Mesenchymal stem cell (in vitro differentiated cells and primary cell): Measurements from ENCODE around the gene HMX1.

Experiments used
- DNase-seq: peaks from one replicate; pipeline ENCODE4 v3.0.0-alpha.2; 2013
- H2AFZ ChIP-seq: one replicate; pipeline ENCODE4 v1.6.1; 2013; ENCODE audit warnings: low read depth, mild to moderate bottlenecking, control low read depth, inconsistent platforms, low read length, moderate library complexity
- H2AK5ac ChIP-seq: 2 replicates; pipeline ENCODE4 v1.6.1; 2013; ENCODE audit warnings: low read length, moderate library complexity, mild to moderate bottlenecking, inconsistent platforms; ENCODE audit not compliant: severe bottlenecking
- H2BK120ac ChIP-seq: one replicate; pipeline ENCODE4 v1.6.1; 2013; ENCODE audit warnings: low read depth, mild to moderate bottlenecking, inconsistent platforms, low read length, moderate library complexity
- H2BK12ac ChIP-seq, 2 experiments: one replicate each; pipeline ENCODE4 v1.6.1; 2013; ENCODE audit warnings: inconsistent platforms in 2 of 2, low read length in 2 of 2, mild to moderate bottlenecking in 2 of 2, moderate library complexity in 2 of 2, control low read depth in 1 of 2
- H2BK15ac ChIP-seq: one replicate; pipeline ENCODE4 v1.6.1; 2013; ENCODE audit warnings: mild to moderate bottlenecking, low read depth, inconsistent platforms; ENCODE audit not compliant: poor library complexity, severe bottlenecking
- H2BK5ac ChIP-seq: 2 replicates; pipeline ENCODE4 v1.6.1; 2013; ENCODE audit warnings: low read depth, mild to moderate bottlenecking, low read length, control low read depth, inconsistent platforms; ENCODE audit not compliant: poor library complexity, severe bottlenecking
- H3K14ac ChIP-seq, 2 experiments: one replicate each; pipeline ENCODE4 v1.6.1; 2013; ENCODE audit warnings: inconsistent platforms in 2 of 2, low read length in 2 of 2, control low read depth in 1 of 2, mild to moderate bottlenecking in 1 of 2, moderate library complexity in 1 of 2
- H3K18ac ChIP-seq, 2 experiments: one replicate each; pipeline ENCODE4 v1.6.1; 2013; ENCODE audit warnings: inconsistent platforms in 2 of 2, low read length in 2 of 2, control low read depth in 1 of 2, low read depth in 1 of 2, mild to moderate bottlenecking in 1 of 2
- H3K23ac ChIP-seq, 2 experiments: one replicate each; pipeline ENCODE4 v1.6.1; 2013; ENCODE audit warnings: inconsistent platforms in 2 of 2, low read length in 2 of 2, mild to moderate bottlenecking in 2 of 2, moderate library complexity in 2 of 2, control low read depth in 1 of 2
- H3K27ac ChIP-seq: 2 replicates; pipeline ENCODE4 v1.5.1; 2013; ENCODE audit warnings: mild to moderate bottlenecking, moderate library complexity, low read length, control low read depth, inconsistent platforms; ENCODE audit not compliant: poor library complexity, severe bottlenecking
- H3K27me3 ChIP-seq, 2 experiments: 2 replicates each; pipeline versions ENCODE4 v1.6.1 to v1.7.0; 2013; ENCODE audit warnings: low read length in 2 of 2, mild to moderate bottlenecking in 2 of 2, moderate library complexity in 2 of 2, control low read depth in 1 of 2, inconsistent platforms in 1 of 2; ENCODE audit not compliant: control insufficient read depth in 1 of 2, insufficient read depth in 1 of 2
- H3K36me3 ChIP-seq, 2 experiments: 2 replicates each; pipeline versions ENCODE4 v1.6.1 to v1.7.0; 2013; ENCODE audit warnings: low read length in 2 of 2, control low read depth in 1 of 2, inconsistent platforms in 1 of 2, low read depth in 1 of 2, mild to moderate bottlenecking in 1 of 2; ENCODE audit not compliant: insufficient read depth in 2 of 2, control insufficient read depth in 1 of 2
- H3K4ac ChIP-seq, 2 experiments: one replicate each; pipeline ENCODE4 v1.6.1; 2013; ENCODE audit warnings: inconsistent platforms in 2 of 2, low read length in 2 of 2, mild to moderate bottlenecking in 2 of 2, moderate library complexity in 2 of 2, control low read depth in 1 of 2, low read depth in 1 of 2
- H3K4me1 ChIP-seq: 2 replicates; pipeline ENCODE4 v1.6.1; 2013; ENCODE audit warnings: low read depth, low read length, control low read depth; ENCODE audit not compliant: control insufficient read depth, insufficient read depth
- H3K4me2 ChIP-seq: 2 replicates; pipeline ENCODE4 v1.6.1; 2013; ENCODE audit warnings: low read length, mild to moderate bottlenecking, inconsistent platforms; ENCODE audit not compliant: poor library complexity, severe bottlenecking
- H3K4me3 ChIP-seq, 2 experiments: 2 replicates each; pipeline versions ENCODE4 v1.5.1 to v1.7.0; 2013; ENCODE audit warnings: low read length in 2 of 2, mild to moderate bottlenecking in 2 of 2, control low read depth in 1 of 2, low read depth in 1 of 2; ENCODE audit not compliant: insufficient read depth in 1 of 2
- H3K79me1 ChIP-seq: replicated peaks from 2 replicates; pipeline ENCODE4 v1.6.1; 2013; ENCODE audit warnings: mild to moderate bottlenecking, control low read depth, low read length, inconsistent platforms; ENCODE audit not compliant: poor library complexity, severe bottlenecking
- H3K9ac ChIP-seq: 2 replicates; pipeline ENCODE4 v1.7.0; 2013; ENCODE audit warnings: mild to moderate bottlenecking, low read length, moderate library complexity
- H3K9me3 ChIP-seq: 2 replicates; pipeline ENCODE4 v1.7.0; 2013; ENCODE audit warnings: mild to moderate bottlenecking, low read length; ENCODE audit not compliant: control insufficient read depth
- H4K8ac ChIP-seq: one replicate; pipeline ENCODE4 v1.6.1; 2013; ENCODE audit warnings: inconsistent platforms, mild to moderate bottlenecking, low read length, moderate library complexity
- H4K91ac ChIP-seq: one replicate; pipeline ENCODE4 v1.6.1; 2013; ENCODE audit warnings: mild to moderate bottlenecking, low read length, inconsistent platforms
- WGBS: methylation state at CpG from one replicate; pipeline ENCODE4 v1.1.7; 2013; ENCODE audit warnings: mixed read lengths; 5-methylcytosine and 5-hydroxymethylcytosine counted together

HMX1 gene

GRCh38 chr4:8915201-8916200, 43.9 kb upstream of the HMX1 start:
- H2AK5ac ChIP-seq, result no peak overlapping the region
- no peaks in the 10 kb centered on the region for H3K4me1 ChIP-seq
- H4K8ac ChIP-seq, result no peak overlapping the region
- H2BK12ac ChIP-seq, result no peak overlapping the region
- no peaks in the 10 kb centered on the region for H3K79me1 ChIP-seq
- no peak overlapping the region for H3K23ac ChIP-seq
- no peak overlapping the region for H3K4me3 ChIP-seq
- no peak for DNase-seq
- no peak overlapping the region for H2BK15ac ChIP-seq
- H2BK5ac ChIP-seq, result no peak overlapping the region
- H3K14ac ChIP-seq, result no peak overlapping the region
- no peak overlapping the region for H2BK120ac ChIP-seq
- H3K27ac ChIP-seq, result no peak overlapping the region
- no peak overlapping the region for H3K4ac ChIP-seq
- H3K9ac ChIP-seq, result no peak overlapping the region
- no peaks in the 10 kb centered on the region for H3K9me3 ChIP-seq
- no peak overlapping the region for H3K18ac ChIP-seq
- H3K27me3 ChIP-seq, result peaks cover 0 to 59% of the 10 kb centered on the region in 2 experiments
- H2AFZ ChIP-seq, result no peak overlapping the region
- no peak overlapping the region for H3K4me2 ChIP-seq
- 78% methylated on average over 27 of the region's 27 CpGs for WGBS
- H3K36me3 ChIP-seq, result no peaks in the 10 kb centered on the region
- H4K91ac ChIP-seq, result no peak overlapping the region

- Histone ChIP-seq H3K36me3 (no peaks in the 10 kb centered on the region), H3K9me3 (no peaks in the 10 kb centered on the region), H4K8ac (no peak overlapping the region), H3K27me3 (peaks cover 0 to 54% of the 10 kb centered on the region in 2 experiments), H3K4me3 (no peak overlapping the region), H2BK15ac (no peak overlapping the region), H2BK12ac (no peak overlapping the region), H3K23ac (no peak overlapping the region), H3K4me2 (no peak overlapping the region), H2AK5ac (no peak overlapping the region), H3K18ac (no peak overlapping the region), H4K91ac (no peak overlapping the region), H2AFZ (no peak overlapping the region), H3K79me1 (no peaks in the 10 kb centered on the region), H3K27ac (no peak overlapping the region), H3K14ac (no peak overlapping the region), H3K4ac (no peak overlapping the region), H2BK120ac (no peak overlapping the region), H2BK5ac (no peak overlapping the region), H3K4me1 (no peaks in the 10 kb centered on the region), H3K9ac (no peak overlapping the region)
- no peak for DNase-seq
- WGBS, result 78% methylated on average over 29 of the region's 29 CpGs
Measured at GRCh38 chr4:8914461-8915171, 43.0 kb upstream of the HMX1 start.

GRCh38 chr4:8913858-8914460, 42.3 kb upstream of the HMX1 start:
- Histone ChIP-seq H2BK12ac (no peak overlapping the region), H2BK120ac (no peak overlapping the region), H3K4me3 (no peak overlapping the region), H2BK15ac (no peak overlapping the region), H3K27ac (no peak overlapping the region), H3K4me2 (no peak overlapping the region), H3K79me1 (no peaks in the 10 kb centered on the region), H3K36me3 (no peaks in the 10 kb centered on the region), H4K91ac (no peak overlapping the region), H3K18ac (no peak overlapping the region), H3K4me1 (no peaks in the 10 kb centered on the region), H4K8ac (no peak overlapping the region), H2BK5ac (no peak overlapping the region), H3K4ac (no peak overlapping the region), H3K27me3 (peaks cover 0 to 53% of the 10 kb centered on the region in 2 experiments), H2AFZ (no peak overlapping the region), H3K14ac (no peak overlapping the region), H3K23ac (no peak overlapping the region), H2AK5ac (no peak overlapping the region), H3K9ac (no peak overlapping the region), H3K9me3 (no peaks in the 10 kb centered on the region)
- WGBS, result 82% methylated on average over 14 of the region's 15 CpGs
- DNase-seq, result no peak
